Ishikawa (cell line): Measurements from ENCODE around the gene SLC6A18.

ENCODE experiments used
- CEBPB ChIP-seq: IDR thresholded peaks from 2 replicates; pipeline ENCODE4 v1.6.1; 2012
- CREB1 ChIP-seq: IDR thresholded peaks from 2 replicates; pipeline ENCODE4 v1.6.1; 2012; ENCODE audit warnings: low read depth
- EGR1 ChIP-seq: IDR thresholded peaks from 2 replicates; pipeline ENCODE4 v1.6.1; 2012
- EP300 ChIP-seq: IDR thresholded peaks from 2 replicates; pipeline ENCODE4 v1.6.1; 2012; ENCODE audit warnings: borderline replicate concordance
- FOXM1 ChIP-seq: IDR thresholded peaks from 2 replicates; pipeline ENCODE4 v1.6.1; 2012; ENCODE audit warnings: low read depth, borderline replicate concordance
- NFIC ChIP-seq: IDR thresholded peaks from 2 replicates; pipeline ENCODE4 v1.6.1; 2012
- RAD21 ChIP-seq: IDR thresholded peaks from 2 replicates; pipeline ENCODE4 v1.6.1; 2012; ENCODE audit warnings: low read depth
- TAF1 ChIP-seq: IDR thresholded peaks from 2 replicates; pipeline ENCODE4 v1.6.1; 2012; ENCODE audit warnings: low read depth, mild to moderate bottlenecking
- TCF12 ChIP-seq: IDR thresholded peaks from 2 replicates; pipeline ENCODE4 v1.6.1; 2012; ENCODE audit warnings: low read depth
- TEAD4 ChIP-seq: IDR thresholded peaks from 2 replicates; pipeline ENCODE4 v1.6.1; 2012
- YY1 ChIP-seq: IDR thresholded peaks from 2 replicates; pipeline ENCODE4 v1.6.1; 2012; ENCODE audit warnings: low read depth
- ZBTB7A ChIP-seq: IDR thresholded peaks from 2 replicates; pipeline ENCODE4 v1.6.1; 2012; ENCODE audit warnings: low read depth
- TF ChIP-seq, protein P1 (sequence below): IDR thresholded peaks from 2 replicates; pipeline ENCODE4 v1.6.1; 2012; ENCODE audit warnings: low read depth, mild to moderate bottlenecking
- TF ChIP-seq, protein P2 (sequence below): IDR thresholded peaks from 2 replicates; pipeline ENCODE4 v1.6.1; 2012
- TF ChIP-seq, protein P3 (sequence below): IDR thresholded peaks from 2 replicates; pipeline ENCODE4 v1.6.1; 2012

The SLC6A18 gene

DNA sequence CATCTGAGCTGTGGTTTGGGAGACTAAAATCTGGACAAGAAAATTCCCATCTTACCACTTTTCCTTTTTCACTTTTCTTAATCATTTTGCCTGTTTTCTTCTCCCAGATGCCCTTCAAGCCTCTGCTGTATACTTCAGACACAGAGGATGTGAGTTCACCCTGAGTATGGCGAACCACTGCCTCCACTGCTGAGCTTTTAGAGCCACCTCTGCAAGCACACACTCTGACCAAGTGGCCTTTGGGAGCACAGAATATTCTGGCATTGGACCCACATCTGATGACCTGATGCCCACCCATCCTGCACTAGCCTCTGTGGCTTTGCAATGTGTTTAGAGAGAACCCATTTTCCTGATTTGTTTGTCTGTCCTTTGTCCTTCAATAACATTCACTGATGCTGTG, 37.2 kb downstream of the SLC6A18 start:
- TF ChIP-seq CREB1 (no peak), NFIC (no peak), TEAD4 (no peak), EGR1 (no peak), TCF12 (no peak), YY1 (no peak), CEBPB (no peak), ZBTB7A (no peak), EP300 (no peak), FOXM1 (no peak), RAD21 (no peak), TAF1 (no peak)
- TF ChIP-seq, protein P1, sequence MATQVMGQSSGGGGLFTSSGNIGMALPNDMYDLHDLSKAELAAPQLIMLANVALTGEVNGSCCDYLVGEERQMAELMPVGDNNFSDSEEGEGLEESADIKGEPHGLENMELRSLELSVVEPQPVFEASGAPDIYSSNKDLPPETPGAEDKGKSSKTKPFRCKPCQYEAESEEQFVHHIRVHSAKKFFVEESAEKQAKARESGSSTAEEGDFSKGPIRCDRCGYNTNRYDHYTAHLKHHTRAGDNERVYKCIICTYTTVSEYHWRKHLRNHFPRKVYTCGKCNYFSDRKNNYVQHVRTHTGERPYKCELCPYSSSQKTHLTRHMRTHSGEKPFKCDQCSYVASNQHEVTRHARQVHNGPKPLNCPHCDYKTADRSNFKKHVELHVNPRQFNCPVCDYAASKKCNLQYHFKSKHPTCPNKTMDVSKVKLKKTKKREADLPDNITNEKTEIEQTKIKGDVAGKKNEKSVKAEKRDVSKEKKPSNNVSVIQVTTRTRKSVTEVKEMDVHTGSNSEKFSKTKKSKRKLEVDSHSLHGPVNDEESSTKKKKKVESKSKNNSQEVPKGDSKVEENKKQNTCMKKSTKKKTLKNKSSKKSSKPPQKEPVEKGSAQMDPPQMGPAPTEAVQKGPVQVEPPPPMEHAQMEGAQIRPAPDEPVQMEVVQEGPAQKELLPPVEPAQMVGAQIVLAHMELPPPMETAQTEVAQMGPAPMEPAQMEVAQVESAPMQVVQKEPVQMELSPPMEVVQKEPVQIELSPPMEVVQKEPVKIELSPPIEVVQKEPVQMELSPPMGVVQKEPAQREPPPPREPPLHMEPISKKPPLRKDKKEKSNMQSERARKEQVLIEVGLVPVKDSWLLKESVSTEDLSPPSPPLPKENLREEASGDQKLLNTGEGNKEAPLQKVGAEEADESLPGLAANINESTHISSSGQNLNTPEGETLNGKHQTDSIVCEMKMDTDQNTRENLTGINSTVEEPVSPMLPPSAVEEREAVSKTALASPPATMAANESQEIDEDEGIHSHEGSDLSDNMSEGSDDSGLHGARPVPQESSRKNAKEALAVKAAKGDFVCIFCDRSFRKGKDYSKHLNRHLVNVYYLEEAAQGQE = no peak
- TF ChIP-seq, protein P2, sequence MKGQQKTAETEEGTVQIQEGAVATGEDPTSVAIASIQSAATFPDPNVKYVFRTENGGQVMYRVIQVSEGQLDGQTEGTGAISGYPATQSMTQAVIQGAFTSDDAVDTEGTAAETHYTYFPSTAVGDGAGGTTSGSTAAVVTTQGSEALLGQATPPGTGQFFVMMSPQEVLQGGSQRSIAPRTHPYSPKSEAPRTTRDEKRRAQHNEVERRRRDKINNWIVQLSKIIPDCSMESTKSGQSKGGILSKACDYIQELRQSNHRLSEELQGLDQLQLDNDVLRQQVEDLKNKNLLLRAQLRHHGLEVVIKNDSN = no peak
- TF ChIP-seq, protein P3, sequence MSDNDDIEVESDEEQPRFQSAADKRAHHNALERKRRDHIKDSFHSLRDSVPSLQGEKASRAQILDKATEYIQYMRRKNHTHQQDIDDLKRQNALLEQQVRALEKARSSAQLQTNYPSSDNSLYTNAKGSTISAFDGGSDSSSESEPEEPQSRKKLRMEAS = no peak

DNA sequence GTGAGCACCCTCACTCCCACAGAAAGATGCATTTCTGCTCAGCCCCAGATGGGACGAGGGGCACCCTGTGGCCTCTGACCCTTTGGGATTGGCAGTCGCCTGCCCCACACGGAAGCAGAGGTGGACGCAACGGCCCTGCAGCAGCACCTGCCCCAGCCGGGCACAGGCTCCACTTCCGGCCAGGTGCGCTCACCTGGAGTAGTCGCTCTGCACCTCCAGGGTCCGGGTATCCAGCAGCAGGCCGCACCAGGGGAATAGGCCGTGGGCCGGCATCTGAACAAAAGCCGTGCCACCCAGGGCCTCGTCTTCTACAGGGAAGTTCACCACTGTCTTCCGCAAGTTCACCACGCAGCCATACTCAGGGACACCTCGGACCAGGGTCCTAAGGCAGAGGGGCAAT, 39.0 kb downstream of the SLC6A18 start:
- TF ChIP-seq CEBPB (no peak), TAF1 (no peak), TCF12 (no peak)
- TF ChIP-seq, protein P1 = no peak

DNA sequence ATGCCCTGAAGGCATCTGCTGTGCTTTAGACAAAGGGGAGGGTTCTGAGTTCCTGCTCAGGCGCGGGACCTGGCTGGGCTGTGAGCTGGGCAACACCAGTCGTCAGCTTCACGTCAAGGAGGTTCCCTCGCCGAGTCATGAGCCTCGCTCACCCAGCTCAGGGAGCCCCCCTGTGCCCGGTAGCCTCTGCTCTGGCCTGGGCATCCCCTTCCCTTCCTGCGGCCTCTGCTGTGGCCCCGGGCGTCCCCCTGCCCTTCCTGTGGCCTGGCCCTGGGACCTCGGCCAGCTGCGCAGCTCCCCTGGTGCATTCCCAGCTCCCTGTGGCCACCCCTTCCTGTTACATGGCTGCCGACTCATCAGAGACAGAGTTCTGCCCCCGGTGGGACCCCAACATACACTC, 39.8 kb downstream of the SLC6A18 start:
- TF ChIP-seq TCF12 (no peak), EP300 (no peak), ZBTB7A (no peak), NFIC (no peak)
- TF ChIP-seq, protein P2 = no peak
- TF ChIP-seq, protein P3 = no peak

DNA sequence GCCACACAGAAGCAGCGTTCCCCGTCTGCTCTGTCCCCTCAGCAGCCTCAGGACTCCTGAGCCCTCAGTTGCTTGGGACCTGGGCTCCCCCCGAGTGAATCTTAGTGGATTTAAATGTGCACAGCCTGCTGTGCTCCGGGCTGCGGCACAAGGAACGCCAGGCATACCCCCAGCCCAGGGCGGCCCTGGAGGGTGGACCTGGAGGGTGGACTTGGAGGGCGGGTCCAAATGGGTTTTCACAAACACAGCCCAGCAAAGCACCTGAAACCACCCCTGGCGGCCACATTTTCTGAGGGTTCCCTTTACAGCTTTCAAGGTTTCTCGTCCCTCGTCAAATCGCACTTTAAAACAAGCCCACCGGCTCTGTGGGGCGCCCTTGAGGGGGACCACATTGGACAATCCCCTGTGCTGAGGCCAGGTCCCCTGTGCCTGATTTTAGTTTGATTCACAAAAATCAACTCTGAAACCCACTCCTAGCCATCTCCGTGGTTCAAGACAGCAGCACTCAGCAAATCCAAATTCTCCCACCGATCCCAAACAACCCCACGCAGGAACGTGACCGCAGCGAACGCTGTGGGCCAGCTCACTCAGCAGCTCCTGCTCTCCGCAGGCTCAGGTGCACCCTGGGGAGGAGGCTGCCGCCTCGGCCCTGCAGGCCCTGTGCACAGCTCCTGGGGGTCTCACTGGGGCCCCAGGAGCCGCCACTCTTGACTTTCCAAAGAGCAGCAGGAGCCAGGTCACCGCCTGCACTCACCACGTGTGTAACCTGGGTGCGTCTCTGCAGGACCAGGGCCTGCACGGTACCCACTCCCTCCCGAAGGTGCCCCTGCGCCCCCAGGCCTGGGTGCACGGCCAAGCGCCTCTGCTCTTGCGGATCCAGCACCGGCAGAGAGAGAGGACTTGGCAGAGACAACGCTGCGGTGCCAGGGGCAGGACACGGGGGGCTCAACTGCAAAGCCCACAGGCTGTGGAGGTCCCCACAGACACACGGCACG, 40.6 kb downstream of the SLC6A18 start:
- no peak for TF ChIP-seq RAD21
- TF ChIP-seq CREB1 = no peak
- no peak for TF ChIP-seq FOXM1
- TF ChIP-seq EP300 = no peak
- no peak for TF ChIP-seq CEBPB
- TF ChIP-seq, protein P3 = no peak
- no peak for TF ChIP-seq ZBTB7A

DNA sequence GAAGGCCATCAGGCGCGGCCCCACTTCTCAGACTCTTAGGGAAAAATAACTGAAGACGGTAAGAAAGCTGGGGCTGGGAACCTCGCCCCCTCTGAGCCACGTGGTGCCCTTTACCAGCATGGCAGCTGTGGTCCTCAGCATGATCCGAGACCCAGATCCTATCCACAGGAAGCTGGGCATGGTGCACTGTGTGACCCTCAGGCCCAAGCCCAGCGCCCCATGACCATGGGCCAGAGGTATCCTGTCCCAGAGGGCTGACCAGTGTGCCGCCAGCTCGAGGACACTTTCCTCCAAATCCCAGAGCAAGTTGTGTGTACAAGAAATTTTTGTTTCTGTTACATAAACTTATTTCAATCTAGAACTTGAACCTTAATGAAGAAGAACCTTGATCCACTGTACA, 41.6 kb downstream of the SLC6A18 start:
- TF ChIP-seq NFIC (no peak), RAD21 (no peak), ZBTB7A (no peak), TEAD4 (no peak), CEBPB (no peak), CREB1 (no peak), EGR1 (no peak), TAF1 (no peak), YY1 (no peak), TCF12 (no peak), EP300 (no peak), FOXM1 (no peak)
- TF ChIP-seq, protein P2 = no peak
- TF ChIP-seq, protein P1 = no peak
- TF ChIP-seq, protein P3 = no peak
